PFSK-1 (cell line): ENCODE measurements around the gene DACT3.

Source experiments
- FOXP2 ChIP-seq: optimal IDR thresholded peaks from 2 replicates; pipeline ENCODE3; 2011; ENCODE audit warnings: borderline replicate concordance, control low read depth, inconsistent platforms; ENCODE audit not compliant: insufficient read depth; ENCODE audit errors: extremely low read length, extremely low read depth
- POLR2AphosphoS5 ChIP-seq: IDR thresholded peaks from 2 replicates; pipeline ENCODE4 v1.6.1; 2012; ENCODE audit warnings: low read depth, mild to moderate bottlenecking, control low read depth, low read length, moderate library complexity
- SIN3A ChIP-seq: IDR thresholded peaks from 2 replicates; pipeline ENCODE4 v1.6.1; 2012; ENCODE audit warnings: mild to moderate bottlenecking, low read length, moderate library complexity, borderline replicate concordance; ENCODE audit not compliant: insufficient read depth
- TAF1 ChIP-seq: IDR thresholded peaks from 2 replicates; pipeline ENCODE4 v1.6.1; 2012; ENCODE audit warnings: low read length, control low read depth, borderline replicate concordance; ENCODE audit not compliant: insufficient read depth
- TF ChIP-seq, protein P1 (sequence below), 2 experiments: IDR thresholded peaks; 2 replicates each; pipeline versions ENCODE4 v1.6.1 to v1.8.0; 2011 to 2012; ENCODE audit warnings: low read depth in 2 of 2, low read length in 2 of 2, control low read depth in 1 of 2, inconsistent platforms in 1 of 2, mild to moderate bottlenecking in 1 of 2, moderate library complexity in 1 of 2; ENCODE audit not compliant: insufficient read depth in 1 of 2

DACT3 gene

DNA sequence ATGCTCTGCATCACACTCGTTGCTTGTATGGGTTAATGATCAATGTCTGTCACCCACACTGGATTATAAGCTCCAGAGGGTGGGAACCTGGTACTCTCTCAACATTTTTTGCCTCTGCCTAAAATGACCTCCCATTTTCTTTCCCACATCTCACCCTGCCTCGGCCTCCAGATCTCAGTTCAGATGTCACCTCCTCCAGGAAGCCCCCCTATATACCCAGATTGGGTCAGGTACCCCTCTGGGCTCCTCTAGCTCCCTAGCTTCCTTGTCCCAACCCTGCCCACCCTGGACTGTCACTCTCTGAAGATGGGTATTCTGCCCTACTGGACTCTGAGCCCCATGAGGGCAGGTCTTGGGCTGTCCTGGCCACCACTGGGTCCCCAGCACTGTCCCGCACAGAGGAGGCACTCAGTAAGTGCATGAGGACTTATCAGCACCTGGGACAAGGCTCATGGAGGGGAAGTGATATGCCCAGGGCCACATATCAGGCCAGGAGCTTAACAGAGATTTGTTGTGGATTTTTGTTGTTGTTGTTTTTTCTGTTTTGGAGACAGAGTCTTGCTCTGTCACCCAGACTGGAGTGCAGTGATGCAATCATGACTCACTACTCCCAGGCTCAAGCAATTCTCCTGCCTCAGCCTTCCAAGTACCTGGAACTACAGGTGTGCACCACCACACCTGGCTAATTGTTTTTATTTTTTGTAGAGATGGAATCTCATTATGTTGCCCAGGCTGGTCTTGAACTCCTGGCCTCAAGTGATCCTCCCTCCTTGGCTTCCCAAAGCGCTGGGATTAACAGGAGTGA lies 32.1 kb upstream of the DACT3 start:
- TF ChIP-seq SIN3A (no peak), FOXP2 (no peak), TAF1 (no peak), POLR2AphosphoS5 (no peak)
- TF ChIP-seq, protein P1, sequence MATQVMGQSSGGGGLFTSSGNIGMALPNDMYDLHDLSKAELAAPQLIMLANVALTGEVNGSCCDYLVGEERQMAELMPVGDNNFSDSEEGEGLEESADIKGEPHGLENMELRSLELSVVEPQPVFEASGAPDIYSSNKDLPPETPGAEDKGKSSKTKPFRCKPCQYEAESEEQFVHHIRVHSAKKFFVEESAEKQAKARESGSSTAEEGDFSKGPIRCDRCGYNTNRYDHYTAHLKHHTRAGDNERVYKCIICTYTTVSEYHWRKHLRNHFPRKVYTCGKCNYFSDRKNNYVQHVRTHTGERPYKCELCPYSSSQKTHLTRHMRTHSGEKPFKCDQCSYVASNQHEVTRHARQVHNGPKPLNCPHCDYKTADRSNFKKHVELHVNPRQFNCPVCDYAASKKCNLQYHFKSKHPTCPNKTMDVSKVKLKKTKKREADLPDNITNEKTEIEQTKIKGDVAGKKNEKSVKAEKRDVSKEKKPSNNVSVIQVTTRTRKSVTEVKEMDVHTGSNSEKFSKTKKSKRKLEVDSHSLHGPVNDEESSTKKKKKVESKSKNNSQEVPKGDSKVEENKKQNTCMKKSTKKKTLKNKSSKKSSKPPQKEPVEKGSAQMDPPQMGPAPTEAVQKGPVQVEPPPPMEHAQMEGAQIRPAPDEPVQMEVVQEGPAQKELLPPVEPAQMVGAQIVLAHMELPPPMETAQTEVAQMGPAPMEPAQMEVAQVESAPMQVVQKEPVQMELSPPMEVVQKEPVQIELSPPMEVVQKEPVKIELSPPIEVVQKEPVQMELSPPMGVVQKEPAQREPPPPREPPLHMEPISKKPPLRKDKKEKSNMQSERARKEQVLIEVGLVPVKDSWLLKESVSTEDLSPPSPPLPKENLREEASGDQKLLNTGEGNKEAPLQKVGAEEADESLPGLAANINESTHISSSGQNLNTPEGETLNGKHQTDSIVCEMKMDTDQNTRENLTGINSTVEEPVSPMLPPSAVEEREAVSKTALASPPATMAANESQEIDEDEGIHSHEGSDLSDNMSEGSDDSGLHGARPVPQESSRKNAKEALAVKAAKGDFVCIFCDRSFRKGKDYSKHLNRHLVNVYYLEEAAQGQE (IDR thresholded peaks at IDR 0.05; ENCODE audit: insufficient read depth in 1 of 2, low read depth in 2 of 2, low read length in 2 of 2) = no peak

DNA sequence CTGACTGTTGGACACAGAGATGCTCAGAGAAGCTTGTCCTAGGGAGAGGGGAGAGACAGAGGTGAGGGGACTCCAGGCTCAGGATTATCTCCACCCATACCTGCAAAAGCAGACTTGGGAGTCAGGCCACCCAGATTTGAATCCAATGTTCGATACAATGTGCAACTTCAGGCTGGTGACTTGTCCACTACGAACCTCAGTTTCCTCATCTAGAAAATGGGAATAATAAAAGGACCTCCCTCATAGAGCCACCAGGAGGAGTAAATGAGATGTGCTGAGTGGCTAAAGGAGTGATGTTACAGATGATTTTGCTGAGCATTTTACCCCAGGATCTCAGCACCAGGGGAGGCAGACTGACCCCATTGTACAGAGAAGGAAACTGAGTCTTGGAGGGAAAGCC lies 31.0 kb upstream of the DACT3 start:
- TF ChIP-seq FOXP2 = no peak
- TF ChIP-seq POLR2AphosphoS5 = no peak
- TF ChIP-seq, protein P1 (IDR thresholded peaks at IDR 0.05; ENCODE audit: insufficient read depth in 1 of 2, low read depth in 2 of 2, low read length in 2 of 2) = no peak
- no peak for TF ChIP-seq TAF1
- TF ChIP-seq SIN3A = no peak

DNA sequence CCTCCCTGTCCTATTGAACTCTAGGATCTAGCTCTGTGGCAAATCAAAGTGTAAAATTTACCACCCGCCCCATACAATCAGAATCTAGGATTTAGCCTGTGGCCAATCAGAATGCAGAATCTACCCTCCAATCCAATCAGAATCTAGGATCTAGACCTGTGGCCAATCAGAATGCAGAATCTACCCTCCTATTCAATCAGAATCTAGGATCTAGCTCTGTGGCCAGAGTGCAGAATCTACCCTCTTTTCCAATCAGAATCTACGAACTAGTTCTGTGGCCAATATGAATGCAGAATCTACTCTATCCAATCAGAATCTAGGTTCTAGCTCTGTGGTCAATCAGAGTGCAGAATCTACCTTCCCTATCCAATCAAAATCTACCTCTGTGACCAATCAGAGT lies 30.1 kb upstream of the DACT3 start:
- TF ChIP-seq POLR2AphosphoS5 = no peak
- no peak for TF ChIP-seq SIN3A
- TF ChIP-seq, protein P1 (IDR thresholded peaks at IDR 0.05; ENCODE audit: insufficient read depth in 1 of 2, low read depth in 2 of 2, low read length in 2 of 2) = no peak
- TF ChIP-seq FOXP2 = no peak

GRCh38 chr19:46689358-46689757 lies 28.4 kb upstream of the DACT3 start:
- TF ChIP-seq, protein P1 (IDR thresholded peaks at IDR 0.05; ENCODE audit: insufficient read depth in 1 of 2, low read depth in 2 of 2, low read length in 2 of 2) = no peak
- TF ChIP-seq SIN3A (no peak), POLR2AphosphoS5 (no peak), FOXP2 (no peak), TAF1 (no peak)

- TF ChIP-seq FOXP2 (no peak), TAF1 (no peak), POLR2AphosphoS5 (no peak), SIN3A (no peak)
- TF ChIP-seq, protein P1 (IDR thresholded peaks at IDR 0.05; ENCODE audit: insufficient read depth in 1 of 2, low read depth in 2 of 2, low read length in 2 of 2) = no peak
Measured at GRCh38 chr19:46687438-46688145, 26.6 kb upstream of the DACT3 start.
